Measurements from ENCODE around the gene PPIP5K2. TPM values are rescaled to one million over a fixed set of nuclear protein-coding genes. Genes with fewer than 3 reads are reported as not detected.
"Not testable (repeated sequence)": the region's sequence is repeated elsewhere in the genome, so short reads cannot be mapped to it uniquely, and the experiment has no call there.

The PPIP5K2 gene
- total RNA-seq, 1 donor from 2014 or later = 49.4 TPM

- DNase-seq (ENCODE audit: missing footprints) (no peak), ATAC-seq (no peak)
- intact Hi-C loops (cut with DNase I) = no loop called here
These were observed 2.6 kb upstream of the PPIP5K2 start for GRCh38 chr5:103117471-103117991.

- intact Hi-C loops (cut with DNase I) = no loop called here
- ATAC-seq = no peak
- DNase-seq (ENCODE audit: missing footprints) = no peak
These were observed 884 bp upstream of the PPIP5K2 start for GRCh38 chr5:103119070-103119764.

- DNase-seq (ENCODE audit: missing footprints) (peak; percentile 45), ATAC-seq (no peak)
- intact Hi-C loops (cut with DNase I) = loop anchor here (10.0 kb wide), 1 partner anchor 366 kb away; the partner anchor contains the start of gene PAM
These were observed 603 bp downstream of the PPIP5K2 start for GRCh38 chr5:103120607-103121200.

- intact Hi-C loops (cut with DNase I) = loop anchor here (10.0 kb wide), 1 partner anchor 367 kb away; the partner anchor contains the start of gene PAM
- DNase-seq (ENCODE audit: missing footprints) (no peak), ATAC-seq (no peak)
These were observed 2.1 kb downstream of the PPIP5K2 start for GRCh38 chr5:103122242-103122641.

GRCh38 chr5:103126557-103126956 lies 6.5 kb downstream of the PPIP5K2 start:
- ATAC-seq (no peak), DNase-seq (ENCODE audit: missing footprints) (no peak)
- intact Hi-C loops (cut with DNase I) = loop anchor here (10.0 kb wide), 1 partner anchor 372 kb away; the partner anchor contains the start of gene PAM

- intact Hi-C loops (cut with DNase I) = loop anchor here (10.0 kb wide), 1 partner anchor 373 kb away; the partner anchor contains the start of gene PAM
- ATAC-seq = no peak
- DNase-seq (ENCODE audit: missing footprints) = no peak
These were observed 7.3 kb downstream of the PPIP5K2 start for GRCh38 chr5:103127292-103127817.

- ATAC-seq (no peak), DNase-seq (ENCODE audit: missing footprints) (no peak)
- intact Hi-C loops (cut with DNase I) = loop anchor here (10.0 kb wide), 1 partner anchor 373 kb away; the partner anchor contains the start of gene PAM
These were observed 8.1 kb downstream of the PPIP5K2 start for GRCh38 chr5:103128202-103128601.

- intact Hi-C loops (cut with DNase I) = loop anchor here (10.0 kb wide), 1 partner anchor 548 kb away; no protein-coding TSS in a partner anchor
- DNase-seq (ENCODE audit: missing footprints) (no peak), ATAC-seq (no peak)
These were observed 12.6 kb downstream of the PPIP5K2 start for GRCh38 chr5:103132684-103133083.

- no peak for ATAC-seq
- intact Hi-C loops (cut with DNase I) = loop anchor here (10.0 kb wide), 1 partner anchor 548 kb away; no protein-coding TSS in a partner anchor
These were observed 13.1 kb downstream of the PPIP5K2 start for GRCh38 chr5:103133231-103133630.

GRCh38 chr5:103135461-103135860 lies 15.4 kb downstream of the PPIP5K2 start:
- DNase-seq (ENCODE audit: missing footprints) (no peak), ATAC-seq (no peak)
- intact Hi-C loops (cut with DNase I) = loop anchor here (10.0 kb wide), 1 partner anchor 551 kb away; no protein-coding TSS in a partner anchor

More at GRCh38 chr5:103133231-103133630, 13.1 kb downstream of the PPIP5K2 start:
- no peak for DNase-seq (ENCODE audit: missing footprints)

GRCh38 chr5:103138202-103138690 lies 18.1 kb downstream of the PPIP5K2 start:
- DNase-seq (ENCODE audit: missing footprints) (no peak), ATAC-seq (no peak)
- intact Hi-C loops (cut with DNase I) = loop anchor here (2.0 to 10.0 kb wide), 2 partner anchors 455 to 553 kb away; no protein-coding TSS in a partner anchor

- ATAC-seq (peak; percentile 85), DNase-seq (ENCODE audit: missing footprints) (peak; percentile 79)
- intact Hi-C loops (cut with DNase I) = loop anchor here (2.0 to 10.0 kb wide), 2 partner anchors 457 to 555 kb away; no protein-coding TSS in a partner anchor
These were observed 19.3 kb downstream of the PPIP5K2 start for GRCh38 chr5:103139264-103139865.

GRCh38 chr5:103142132-103142531 lies 22.0 kb downstream of the PPIP5K2 start:
- DNase-seq (ENCODE audit: missing footprints); ATAC-seq: not testable (repeated sequence)
- intact Hi-C loops (cut with DNase I) = loop anchor here (10.0 kb wide), 1 partner anchor 107 kb away; no protein-coding TSS in a partner anchor

- ATAC-seq = no peak
These were observed 25.1 kb downstream of the PPIP5K2 start for GRCh38 chr5:103145196-103145595.

GRCh38 chr5:103148213-103148612 lies 28.1 kb downstream of the PPIP5K2 start:
- DNase-seq (ENCODE audit: missing footprints) (no peak), ATAC-seq (no peak)
- intact Hi-C loops (cut with DNase I) = loop anchor here (10.0 kb wide), 1 partner anchor 113 kb away; no protein-coding TSS in a partner anchor

More at GRCh38 chr5:103145196-103145595, 25.1 kb downstream of the PPIP5K2 start:
- intact Hi-C loops (cut with DNase I) = loop anchor here (10.0 kb wide), 1 partner anchor 110 kb away; no protein-coding TSS in a partner anchor
- DNase-seq (ENCODE audit: missing footprints) = no peak

- intact Hi-C loops (cut with DNase I) = no loop called here
- no peak for ATAC-seq
- no peak for DNase-seq (ENCODE audit: missing footprints)
These were observed 31.1 kb downstream of the PPIP5K2 start for GRCh38 chr5:103151156-103151555.

GRCh38 chr5:103166706-103167105 lies 46.6 kb downstream of the PPIP5K2 start:
- DNase-seq (ENCODE audit: missing footprints) (no peak), ATAC-seq (no peak)
- intact Hi-C loops (cut with DNase I) = no loop called here

- intact Hi-C loops (cut with DNase I) = no loop called here
- ATAC-seq (no peak), DNase-seq (ENCODE audit: missing footprints) (no peak)
These were observed 54.0 kb downstream of the PPIP5K2 start for GRCh38 chr5:103174147-103174546.

Data from Right ventricle myocardium inferior (tissue), 1 donor.